HG03175 (cell line): ENCODE data around the gene BCAR3.
"Not testable (repeated sequence)": the region's sequence is repeated elsewhere in the genome, so short reads cannot be mapped to it uniquely, and the experiment has no call there.

Source experiments
- ATAC-seq: cut with Tn5 transposase; IDR thresholded peaks from one replicate; pipeline ENCODE4 v1.9.1; 2021; ENCODE audit warnings: mild to moderate bottlenecking, moderate library complexity; ENCODE audit not compliant: unreplicated experiment

The BCAR3 gene

GRCh38 chr1:93671099-93671621 is 10.5 kb downstream of the BCAR3 start:
- ATAC-seq: no peak

GRCh38 chr1:93670141-93670540 is 11.5 kb downstream of the BCAR3 start:
- no peak for ATAC-seq

- no peak for ATAC-seq
Measured at GRCh38 chr1:93669369-93669768, 12.3 kb downstream of the BCAR3 start.

- no peak for ATAC-seq
Measured at GRCh38 chr1:93668951-93669350, 12.7 kb downstream of the BCAR3 start.

- no peak for ATAC-seq
Measured at GRCh38 chr1:93668121-93668520, 13.5 kb downstream of the BCAR3 start.

GRCh38 chr1:93667642-93668041 is 14.0 kb downstream of the BCAR3 start:
- ATAC-seq: no peak

GRCh38 chr1:93666613-93667384 is 14.8 kb downstream of the BCAR3 start:
- no peak for ATAC-seq

- no peak for ATAC-seq
Measured at GRCh38 chr1:93665015-93665414, 16.6 kb downstream of the BCAR3 start.

- ATAC-seq: no peak
Measured at GRCh38 chr1:93663208-93663614, 18.4 kb downstream of the BCAR3 start.

GRCh38 chr1:93662481-93663207 is 19.0 kb downstream of the BCAR3 start:
- ATAC-seq: no peak

GRCh38 chr1:93661829-93662474 is 19.7 kb downstream of the BCAR3 start:
- no peak for ATAC-seq

- ATAC-seq: not testable (repeated sequence)
Measured at GRCh38 chr1:93661341-93661740, 20.3 kb downstream of the BCAR3 start.

GRCh38 chr1:93659822-93660503 is 21.7 kb downstream of the BCAR3 start:
- no peak for ATAC-seq

GRCh38 chr1:93658188-93658587 is 23.4 kb downstream of the BCAR3 start:
- no peak for ATAC-seq

GRCh38 chr1:93656491-93656890 is 25.1 kb downstream of the BCAR3 start:
- ATAC-seq: no peak

GRCh38 chr1:93653656-93654055 is 28.0 kb downstream of the BCAR3 start:
- ATAC-seq: no peak

GRCh38 chr1:93652323-93652949 is 29.2 kb downstream of the BCAR3 start:
- no peak for ATAC-seq

- ATAC-seq: no peak
Measured at GRCh38 chr1:93651695-93652094, 29.9 kb downstream of the BCAR3 start.

GRCh38 chr1:93650159-93650558 is 31.5 kb downstream of the BCAR3 start:
- ATAC-seq: not testable (repeated sequence)

GRCh38 chr1:93649231-93649630 is 32.4 kb downstream of the BCAR3 start:
- ATAC-seq: no peak

- no peak for ATAC-seq
Measured at GRCh38 chr1:93648656-93649055, 33.0 kb downstream of the BCAR3 start.
